ENCODE measurements around the gene LDLRAD4.

The LDLRAD4 gene

DNA sequence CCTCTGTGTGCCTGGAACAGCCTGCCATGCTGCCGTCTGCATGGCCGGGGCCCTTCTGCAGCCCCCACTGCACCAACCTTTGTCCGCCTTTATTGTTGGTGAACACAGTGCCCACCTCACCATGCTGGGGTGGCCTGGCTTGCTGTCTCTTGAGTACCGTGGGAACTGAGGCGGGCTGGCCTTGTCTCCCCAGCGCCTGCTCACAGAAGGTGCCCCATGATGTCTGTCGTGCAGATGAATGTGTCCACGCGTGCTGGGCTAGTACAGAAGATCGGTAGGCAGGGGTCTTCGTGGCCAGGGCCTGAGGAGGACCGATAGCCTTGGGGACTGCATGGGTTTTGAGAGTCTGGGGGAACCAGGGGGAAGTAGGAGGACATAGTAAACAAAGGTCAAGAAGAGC lies 242.4 kb downstream of the LDLRAD4 start:
- TF ChIP-seq, protein P1, sequence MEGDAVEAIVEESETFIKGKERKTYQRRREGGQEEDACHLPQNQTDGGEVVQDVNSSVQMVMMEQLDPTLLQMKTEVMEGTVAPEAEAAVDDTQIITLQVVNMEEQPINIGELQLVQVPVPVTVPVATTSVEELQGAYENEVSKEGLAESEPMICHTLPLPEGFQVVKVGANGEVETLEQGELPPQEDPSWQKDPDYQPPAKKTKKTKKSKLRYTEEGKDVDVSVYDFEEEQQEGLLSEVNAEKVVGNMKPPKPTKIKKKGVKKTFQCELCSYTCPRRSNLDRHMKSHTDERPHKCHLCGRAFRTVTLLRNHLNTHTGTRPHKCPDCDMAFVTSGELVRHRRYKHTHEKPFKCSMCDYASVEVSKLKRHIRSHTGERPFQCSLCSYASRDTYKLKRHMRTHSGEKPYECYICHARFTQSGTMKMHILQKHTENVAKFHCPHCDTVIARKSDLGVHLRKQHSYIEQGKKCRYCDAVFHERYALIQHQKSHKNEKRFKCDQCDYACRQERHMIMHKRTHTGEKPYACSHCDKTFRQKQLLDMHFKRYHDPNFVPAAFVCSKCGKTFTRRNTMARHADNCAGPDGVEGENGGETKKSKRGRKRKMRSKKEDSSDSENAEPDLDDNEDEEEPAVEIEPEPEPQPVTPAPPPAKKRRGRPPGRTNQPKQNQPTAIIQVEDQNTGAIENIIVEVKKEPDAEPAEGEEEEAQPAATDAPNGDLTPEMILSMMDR (IDR thresholded peaks at IDR 0.05): no peak

DNA sequence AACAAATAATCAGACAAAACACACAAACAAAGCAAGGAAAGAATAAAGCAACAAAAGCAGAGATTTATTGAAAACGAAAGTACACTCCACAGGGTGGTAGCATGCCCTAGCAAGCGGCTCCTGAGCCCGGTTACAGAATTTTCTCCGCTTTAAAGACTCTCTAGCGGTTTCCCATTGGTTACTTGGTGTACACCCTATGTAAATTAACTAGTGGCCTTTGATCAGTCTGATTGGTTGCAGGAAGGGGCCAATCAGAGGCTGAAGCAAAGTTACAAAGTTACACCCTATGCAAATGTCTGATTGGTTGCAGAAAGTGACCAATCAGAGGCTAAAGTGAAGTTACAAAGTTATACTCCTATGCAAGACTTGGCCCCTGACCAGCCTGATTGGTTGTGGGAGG lies 242.9 kb downstream of the LDLRAD4 start:
- TF ChIP-seq, protein P1 (IDR thresholded peaks at IDR 0.05): no peak

DNA sequence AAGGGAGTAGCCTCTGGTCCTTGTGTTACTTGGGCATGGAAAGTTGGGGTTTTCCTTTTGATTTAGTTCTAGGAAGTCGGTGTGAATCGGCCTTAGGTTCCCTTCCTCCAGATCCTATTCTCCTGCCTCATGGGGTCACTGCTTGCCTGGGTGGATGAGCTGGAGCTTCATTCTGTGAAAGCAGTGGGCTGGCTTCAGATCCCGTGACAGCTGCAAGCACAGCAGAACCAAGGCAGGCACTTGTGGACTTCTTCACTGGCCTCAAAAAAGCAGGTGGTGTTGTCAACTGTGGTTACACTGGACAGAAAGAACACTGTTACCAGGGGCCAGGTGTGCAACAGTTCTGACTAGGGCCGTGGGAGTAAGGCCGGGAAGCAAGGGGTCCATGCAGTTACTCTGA lies 243.4 kb downstream of the LDLRAD4 start:
- TF ChIP-seq, protein P1 (IDR thresholded peaks at IDR 0.05): no peak

DNA sequence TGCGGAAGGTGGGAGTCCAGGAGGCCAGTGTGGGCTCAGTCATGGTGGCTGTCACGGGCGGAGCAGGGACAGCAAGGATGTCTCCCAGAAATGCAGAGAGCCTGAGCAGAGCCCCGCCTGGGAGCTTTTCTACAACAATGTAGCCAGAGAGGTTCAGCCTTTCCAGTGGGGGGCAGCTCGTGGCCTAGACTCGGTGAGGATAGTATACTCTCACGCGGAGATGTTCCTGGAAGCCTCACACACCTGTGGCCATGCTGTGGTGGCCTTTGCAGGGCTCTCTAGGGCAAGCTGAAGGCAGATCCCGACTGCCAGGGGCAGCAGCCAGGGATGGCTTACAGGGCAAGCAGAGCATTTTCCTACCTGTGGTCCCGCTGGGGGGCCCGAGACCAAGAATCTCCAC lies 244.1 kb downstream of the LDLRAD4 start:
- TF ChIP-seq, protein P1 (IDR thresholded peaks at IDR 0.05): no peak

DNA sequence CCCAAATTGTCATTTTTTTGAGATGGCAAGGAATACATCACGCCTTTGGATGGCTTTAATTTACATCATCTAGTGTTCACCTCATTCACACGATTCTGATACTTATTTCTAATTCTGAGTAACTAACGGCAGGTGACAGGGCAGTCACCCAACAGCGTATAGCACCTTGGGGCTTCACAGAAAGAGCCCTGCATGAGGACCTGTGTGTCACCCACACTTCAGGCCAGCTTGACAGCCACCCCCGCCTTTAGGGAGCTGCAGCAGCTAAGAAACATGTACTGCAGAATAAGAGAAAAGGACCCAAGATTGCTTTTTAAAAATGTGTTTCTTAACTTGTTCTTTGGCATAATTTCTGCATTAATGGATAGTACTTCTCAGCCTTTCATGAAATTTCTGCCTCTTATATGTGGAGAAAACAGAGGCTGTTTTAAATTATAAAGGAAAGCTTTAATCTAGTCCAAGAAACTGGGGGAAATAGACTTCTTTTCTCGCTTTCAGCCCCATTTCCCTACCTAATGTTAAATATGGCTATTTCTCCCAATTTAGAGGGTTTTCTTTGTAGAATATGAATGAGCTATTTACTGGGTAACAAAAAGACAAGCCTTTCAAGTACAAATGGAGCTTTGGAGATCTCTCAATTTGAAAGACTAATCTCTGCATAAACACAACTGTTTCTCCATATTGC lies 245.1 kb downstream of the LDLRAD4 start:
- TF ChIP-seq, protein P1 (IDR thresholded peaks at IDR 0.05): no peak

DNA sequence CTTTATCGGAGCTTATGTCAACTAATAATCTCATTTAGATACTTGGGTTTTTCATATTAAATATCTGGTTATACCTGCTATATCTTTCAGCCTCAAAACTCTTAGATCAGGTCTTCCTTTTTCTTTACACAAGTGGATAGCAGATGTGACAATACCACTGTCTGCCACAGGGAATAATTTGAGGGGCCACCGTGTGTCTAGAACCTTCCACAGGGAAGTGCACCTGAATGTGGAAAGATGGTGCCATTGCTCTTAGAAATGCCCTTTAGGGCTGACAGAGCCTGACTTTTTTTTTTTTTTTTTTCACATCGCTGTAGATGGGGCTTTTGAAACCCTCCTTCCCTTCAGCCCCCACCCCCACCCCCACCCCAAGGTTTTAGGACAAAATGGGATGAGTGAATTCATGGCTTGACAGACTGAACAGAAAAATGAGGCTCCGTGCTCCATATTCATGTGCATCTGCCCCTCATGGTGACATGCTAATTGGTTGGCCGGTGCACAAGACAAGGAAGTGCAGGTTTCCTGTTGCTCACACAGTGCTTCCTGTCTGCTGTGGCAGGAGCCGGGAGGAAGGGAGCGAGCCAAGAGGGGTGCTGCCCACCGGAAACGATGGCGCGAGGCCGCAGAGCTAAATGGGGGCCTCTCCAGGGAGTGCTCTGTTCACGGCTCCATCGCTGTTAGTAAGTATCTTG lies 246.0 kb downstream of the LDLRAD4 start:
- TF ChIP-seq, protein P1 (IDR thresholded peaks at IDR 0.05): no peak

DNA sequence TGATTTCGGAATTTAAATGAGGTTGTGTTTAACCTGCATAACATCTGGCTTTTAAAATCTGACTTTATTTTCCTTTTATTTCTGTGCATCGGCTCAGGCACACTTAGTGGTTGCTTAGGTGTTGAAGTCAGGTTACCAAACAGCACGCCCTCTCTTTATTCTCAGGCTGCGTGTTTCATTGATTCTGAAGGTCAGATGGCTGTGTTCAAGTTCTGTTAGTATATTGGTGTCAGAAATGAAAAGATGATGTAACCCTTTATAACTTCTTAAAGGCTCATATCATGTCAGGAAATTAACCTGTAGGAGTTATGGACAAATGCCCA lies 246.5 kb downstream of the LDLRAD4 start:
- TF ChIP-seq, protein P1 (IDR thresholded peaks at IDR 0.05): no peak
